CD4-positive, CD25-positive, alpha-beta regulatory T cell (primary cell): Measurements from ENCODE around the gene DCBLD1. TPM values are rescaled to one million over a fixed set of nuclear protein-coding genes. Genes with fewer than 3 reads are reported as not detected.

Experiments
- ATAC-seq, 2 donors: fragments of 150-1000 bp; cut with Tn5 transposase; one replicate each; pipeline ENCODE4 v1.10.0; 2021; ENCODE audit warnings: low read depth in 2 of 2, moderate number of reproducible peaks in 2 of 2, moderate library complexity in 1 of 2
- DNase-seq, 3 donors: peaks; one replicate each; pipeline versions ENCODE4 v3.0.0 to v3.0.0-alpha.2; 2012 to 2022; ENCODE audit warnings: mixed read lengths in 1 of 3
- H3K27ac ChIP-seq: one replicate; pipeline ENCODE4 v1.7.0; 2013; ENCODE audit warnings: mild to moderate bottlenecking, low read length; ENCODE audit not compliant: insufficient read depth, poor library complexity, severe bottlenecking
- H3K27me3 ChIP-seq: one replicate; pipeline ENCODE4 v1.7.0; 2013; ENCODE audit warnings: low read length; ENCODE audit not compliant: control insufficient read depth, insufficient read depth
- H3K36me3 ChIP-seq: one replicate; pipeline ENCODE4 v1.7.0; 2013; ENCODE audit warnings: mild to moderate bottlenecking, low read length, moderate library complexity; ENCODE audit not compliant: control insufficient read depth, insufficient read depth
- H3K4me1 ChIP-seq: 2 replicates; pipeline ENCODE4 v1.7.0; 2013; ENCODE audit warnings: mild to moderate bottlenecking, low read length; ENCODE audit not compliant: insufficient read depth, control insufficient read depth, poor library complexity, severe bottlenecking
- H3K4me3 ChIP-seq: one replicate; pipeline ENCODE4 v1.7.0; 2013; ENCODE audit warnings: low read depth, mild to moderate bottlenecking, low read length, moderate library complexity
- H3K9me3 ChIP-seq, 2 experiments: 1 replicate in 1 of 2; 2 replicates in 1 of 2; pipeline ENCODE4 v1.7.0; 2013; ENCODE audit warnings: low read length in 2 of 2, mild to moderate bottlenecking in 1 of 2, moderate library complexity in 1 of 2; ENCODE audit not compliant: control insufficient read depth in 2 of 2
- H3K27ac Mint-ChIP-seq, 3 donors: one replicate each; pipeline ENCODE4 v1.8.0; 2020 to 2022; ENCODE audit warnings: mild to moderate bottlenecking in 3 of 3, mixed read lengths in 3 of 3, moderate library complexity in 2 of 3
- H3K27me3 Mint-ChIP-seq: one replicate; pipeline ENCODE4 v1.8.0; 2022; ENCODE audit warnings: mild to moderate bottlenecking, mixed read lengths
- H3K36me3 Mint-ChIP-seq: one replicate; pipeline ENCODE4 v1.8.0; 2020; ENCODE audit warnings: mixed read lengths
- H3K4me1 Mint-ChIP-seq, 4 donors: one replicate each; pipeline ENCODE4 v1.8.0; 2020 to 2022; ENCODE audit warnings: mixed read lengths in 4 of 4, mild to moderate bottlenecking in 1 of 4
- H3K4me3 Mint-ChIP-seq, 4 donors: one replicate each; pipeline ENCODE4 v1.8.0; 2020 to 2022; ENCODE audit warnings: mild to moderate bottlenecking in 4 of 4, mixed read lengths in 4 of 4, moderate library complexity in 3 of 4
- H3K9me3 Mint-ChIP-seq, 7 donors: one replicate each; pipeline ENCODE4 v1.8.0; 2020 to 2022; ENCODE audit warnings: mixed read lengths in 7 of 7, mild to moderate bottlenecking in 3 of 7, moderate library complexity in 2 of 7
- polyA plus RNA-seq, 4 donors: library from polyadenylated mRNA; unstranded; fragments of 300-500 nt; fragmentation: Illumina TruSeq; gene quantifications; one replicate each; pipeline ENCODE4 v1.2.3, GENCODE V29; 2021
- total RNA-seq: library from RNA; stranded (reverse); gene quantifications from one replicate; pipeline ENCODE4 v1.2.3, GENCODE V29; 2022

Gene DCBLD1
- total and polyA plus RNA-seq, 5 donors from 2014 or later, result 1.3 to 5.5 (median 3.1) TPM

- Histone ChIP-seq H3K27ac (peak overlapping the region; percentile 65), H3K36me3 (no peaks in the 10 kb centered on the region), H3K4me3 (peak overlapping the region; percentile 89), H3K27me3 (no peaks in the 10 kb centered on the region), H3K4me1 (peaks cover 37% of the 10 kb centered on the region), H3K9me3 (no peaks in the 10 kb centered on the region)
- Mint-ChIP-seq H3K36me3 (no peaks in the 10 kb centered on the region), H3K4me1 (peaks cover 17 to 43% (median 29%) of the 10 kb centered on the region in 4 donors), H3K4me3 (peak overlapping the region; percentile 84 to 94 (median 89)), H3K27me3 (no peaks in the 10 kb centered on the region), H3K9me3 (no peaks in the 10 kb centered on the region), H3K27ac (peak overlapping the region; percentile 92 to 94 (median 93))
- DNase-seq (peak; percentile 38 to 64 (median 40)), ATAC-seq (peak; percentile 29 to 40)
These were observed 65.5 kb downstream of the DCBLD1 start for GRCh38 chr6:117547688-117548621.

- DNase-seq, result peak in 2 of 3 donors; percentile 47 to 76
- H3K27ac Mint-ChIP-seq, result peak overlapping the region; percentile 92 to 94 (median 93)
These were observed 66.4 kb downstream of the DCBLD1 start for GRCh38 chr6:117548797-117549301.

GRCh38 chr6:117549611-117550010 is 67.1 kb downstream of the DCBLD1 start:
- peaks cover 17 to 43% (median 29%) of the 10 kb centered on the region in 4 donors for H3K4me1 Mint-ChIP-seq
- Histone ChIP-seq H3K27ac (peak overlapping the region; percentile 65), H3K4me3 (peak overlapping the region; percentile 89), H3K9me3 (no peaks in the 10 kb centered on the region), H3K4me1 (peaks cover 37% of the 10 kb centered on the region), H3K36me3 (no peaks in the 10 kb centered on the region), H3K27me3 (no peaks in the 10 kb centered on the region)
- peak in 2 of 3 donors; percentile 39 to 53 for DNase-seq
- peak overlapping the region; percentile 92 to 94 (median 93) for H3K27ac Mint-ChIP-seq
- peak overlapping the region; percentile 70 to 94 (median 89) for H3K4me3 Mint-ChIP-seq
- H3K27me3 Mint-ChIP-seq, result peaks cover 4% of the 10 kb centered on the region
- H3K36me3 Mint-ChIP-seq, result no peaks in the 10 kb centered on the region
- peak in 1 of 2 donors; percentile 29 for ATAC-seq
- no peaks in the 10 kb centered on the region for H3K9me3 Mint-ChIP-seq

More at GRCh38 chr6:117548797-117549301, 66.4 kb downstream of the DCBLD1 start:
- peak overlapping the region; percentile 65 for H3K27ac ChIP-seq
- Mint-ChIP-seq H3K27me3 (no peaks in the 10 kb centered on the region), H3K9me3 (no peaks in the 10 kb centered on the region), H3K4me3 (peak overlapping the region; percentile 70 to 94 (median 89)), H3K36me3 (no peaks in the 10 kb centered on the region), H3K4me1 (peaks cover 17 to 43% (median 29%) of the 10 kb centered on the region in 4 donors)
- H3K4me3 ChIP-seq, result peak overlapping the region; percentile 89
- H3K4me1 ChIP-seq, result peaks cover 37% of the 10 kb centered on the region
- H3K36me3 ChIP-seq, result no peaks in the 10 kb centered on the region
- ATAC-seq, result peak; percentile 69 to 70
- no peaks in the 10 kb centered on the region for H3K9me3 ChIP-seq
- no peaks in the 10 kb centered on the region for H3K27me3 ChIP-seq

- DNase-seq, result no peak
- no peaks in the 10 kb centered on the region for H3K27me3 ChIP-seq
- peaks cover 37% of the 10 kb centered on the region for H3K4me1 ChIP-seq
- no peaks in the 10 kb centered on the region for H3K9me3 Mint-ChIP-seq
- no peak for ATAC-seq
- peak overlapping the region; percentile 89 for H3K4me3 ChIP-seq
- H3K27ac ChIP-seq, result no peak overlapping the region
- H3K4me1 Mint-ChIP-seq, result peaks cover 17 to 43% (median 29%) of the 10 kb centered on the region in 4 donors
- peak overlapping the region; percentile 70 to 94 (median 89) for H3K4me3 Mint-ChIP-seq
- H3K36me3 ChIP-seq, result no peaks in the 10 kb centered on the region
- no peaks in the 10 kb centered on the region for H3K36me3 Mint-ChIP-seq
- H3K27me3 Mint-ChIP-seq, result peaks cover 9% of the 10 kb centered on the region
- peak overlapping the region; percentile 92 to 94 (median 93) for H3K27ac Mint-ChIP-seq
- H3K9me3 ChIP-seq, result no peaks in the 10 kb centered on the region
These were observed 67.7 kb downstream of the DCBLD1 start for GRCh38 chr6:117550078-117550600.

GRCh38 chr6:117550618-117551242 is 68.3 kb downstream of the DCBLD1 start:
- no peaks in the 10 kb centered on the region for H3K36me3 ChIP-seq
- H3K4me3 ChIP-seq, result peak overlapping the region; percentile 11
- Mint-ChIP-seq H3K4me1 (peaks cover 17 to 43% (median 34%) of the 10 kb centered on the region in 4 donors), H3K9me3 (no peaks in the 10 kb centered on the region), H3K27ac (peak overlapping the region; percentile 92 to 94 (median 93)), H3K27me3 (peaks cover 12% of the 10 kb centered on the region), H3K4me3 (peak overlapping the region in 3 of 4 donors; percentile 27 to 70 (median 41)), H3K36me3 (no peaks in the 10 kb centered on the region)
- no peak overlapping the region for H3K27ac ChIP-seq
- no peak for ATAC-seq
- H3K9me3 ChIP-seq, result no peaks in the 10 kb centered on the region
- DNase-seq, result peak in 2 of 3 donors; percentile 19 to 28
- no peaks in the 10 kb centered on the region for H3K27me3 ChIP-seq
- peaks cover 37% of the 10 kb centered on the region for H3K4me1 ChIP-seq

- H3K27me3 ChIP-seq, result no peaks in the 10 kb centered on the region
- no peak overlapping the region for H3K4me3 ChIP-seq
- H3K9me3 ChIP-seq, result no peaks in the 10 kb centered on the region
- H3K36me3 ChIP-seq, result no peaks in the 10 kb centered on the region
- peaks cover 32% of the 10 kb centered on the region for H3K4me1 ChIP-seq
- Mint-ChIP-seq H3K4me1 (peaks cover 17 to 42% (median 29%) of the 10 kb centered on the region in 4 donors), H3K27ac (no peak overlapping the region), H3K27me3 (peaks cover 12% of the 10 kb centered on the region), H3K4me3 (no peak overlapping the region), H3K36me3 (no peaks in the 10 kb centered on the region), H3K9me3 (no peaks in the 10 kb centered on the region)
- H3K27ac ChIP-seq, result no peak overlapping the region
- DNase-seq (no peak), ATAC-seq (no peak)
These were observed 70.1 kb downstream of the DCBLD1 start for GRCh38 chr6:117552618-117553017.

GRCh38 chr6:117553142-117553541 is 70.7 kb downstream of the DCBLD1 start:
- H3K4me3 Mint-ChIP-seq, result no peak overlapping the region
- H3K36me3 Mint-ChIP-seq, result no peaks in the 10 kb centered on the region
- peaks cover 12% of the 10 kb centered on the region for H3K27me3 Mint-ChIP-seq
- H3K9me3 Mint-ChIP-seq, result no peaks in the 10 kb centered on the region
- H3K27ac Mint-ChIP-seq, result no peak overlapping the region
- Histone ChIP-seq H3K27me3 (no peaks in the 10 kb centered on the region), H3K36me3 (no peaks in the 10 kb centered on the region), H3K9me3 (no peaks in the 10 kb centered on the region), H3K27ac (no peak overlapping the region), H3K4me1 (peaks cover 27% of the 10 kb centered on the region), H3K4me3 (no peak overlapping the region)
- DNase-seq (no peak), ATAC-seq (no peak)
- peaks cover 17 to 42% (median 28%) of the 10 kb centered on the region in 4 donors for H3K4me1 Mint-ChIP-seq
